SU-DHL-6 (cell line): ENCODE measurements around the gene ZFYVE21.
"Not testable (repeated sequence)": the region's sequence is repeated elsewhere in the genome, so short reads cannot be mapped to it uniquely, and the experiment has no call there.

ENCODE experiments used
- H2AFZ ChIP-seq: fragments of 200-600 bp; sonication (generic); 2 replicates; pipeline ENCODE4 v1.6.1; 2014; ENCODE audit warnings: low read depth, mild to moderate bottlenecking, moderate library complexity, mixed read lengths, antibody characterized with exemption, low read length; ENCODE audit not compliant: severe bottlenecking
- H3F3A ChIP-seq: fragments of 200-600 bp; shearing (Covaris generic); 2 replicates; pipeline ENCODE4 v1.6.0; 2016; ENCODE audit warnings: antibody characterized with exemption, mild to moderate bottlenecking; ENCODE audit not compliant: insufficient read depth
- H3K27ac ChIP-seq: fragments of 200-600 bp; sonication (generic); 2 replicates; pipeline ENCODE4 v1.5.1; 2016; ENCODE audit warnings: low read depth, mild to moderate bottlenecking, low read length, moderate library complexity, mixed read lengths
- H3K27me3 ChIP-seq: fragments of 200-600 bp; sonication (generic), shearing (Covaris generic); 2 replicates; pipeline ENCODE4 v1.6.0; 2014; ENCODE audit warnings: mild to moderate bottlenecking, low read length
- H3K36me3 ChIP-seq: fragments of 200-600 bp; sonication (generic); 2 replicates; pipeline ENCODE4 v1.6.1; 2014; ENCODE audit warnings: mild to moderate bottlenecking, low read length, mixed read lengths
- H3K4me2 ChIP-seq: fragments of 300-600, 200-600 bp; shearing (Covaris generic), sonication (generic); 2 replicates; pipeline ENCODE4 v1.6.0; 2014; ENCODE audit warnings: low read length, low read depth, mild to moderate bottlenecking; ENCODE audit not compliant: poor library complexity, severe bottlenecking
- H3K4me3 ChIP-seq: fragments of 200-600 bp; sonication (generic); 2 replicates; pipeline ENCODE4 v1.5.1; 2014; ENCODE audit warnings: antibody characterized with exemption, low read length, mild to moderate bottlenecking, mixed read lengths; ENCODE audit not compliant: insufficient read depth, poor library complexity, severe bottlenecking
- H3K79me2 ChIP-seq: fragments of 200-600 bp; sonication (generic); 2 replicates; pipeline ENCODE4 v1.6.1; 2014; ENCODE audit warnings: mild to moderate bottlenecking, low read length, moderate library complexity; ENCODE audit not compliant: insufficient read depth
- H3K9ac ChIP-seq: fragments of 200-600 bp; sonication (generic); 2 replicates; pipeline ENCODE4 v1.7.0; 2014; ENCODE audit warnings: mild to moderate bottlenecking, low read length
- H3K9me2 ChIP-seq: fragments of 200-600 bp; sonication (generic); replicated peaks from 2 replicates; pipeline ENCODE4 v1.6.1; 2014; ENCODE audit warnings: low read length; ENCODE audit not compliant: insufficient read depth
- H3K9me3 ChIP-seq: fragments of 200-600 bp; sonication (generic); 2 replicates; pipeline ENCODE4 v1.6.1; 2014; ENCODE audit warnings: low read length, mixed read lengths; ENCODE audit not compliant: insufficient read depth
- H4K20me1 ChIP-seq: fragments of 200-600 bp; sonication (generic); 2 replicates; pipeline ENCODE4 v1.6.1; 2014; ENCODE audit warnings: low read depth, mild to moderate bottlenecking, antibody characterized with exemption, low read length, moderate library complexity, mixed read lengths
- EZH2phosphoT487 ChIP-seq: fragments of 200-600 bp; sonication (generic), shearing (Covaris generic); conservative IDR thresholded peaks from 2 replicates; pipeline ENCODE4 v1.6.1; 2018; ENCODE audit warnings: mild to moderate bottlenecking, antibody characterized with exemption, low read length, moderate library complexity, mixed read lengths
- TF ChIP-seq, protein P1 (sequence below): fragments of 200-600 bp; sonication (generic); IDR thresholded peaks from one replicate; pipeline ENCODE4 v1.5.1; 2017; ENCODE audit warnings: antibody characterized with exemption, mild to moderate bottlenecking, low read length, moderate library complexity; ENCODE audit not compliant: insufficient read depth, poor library complexity, severe bottlenecking

ZFYVE21 gene

DNA sequence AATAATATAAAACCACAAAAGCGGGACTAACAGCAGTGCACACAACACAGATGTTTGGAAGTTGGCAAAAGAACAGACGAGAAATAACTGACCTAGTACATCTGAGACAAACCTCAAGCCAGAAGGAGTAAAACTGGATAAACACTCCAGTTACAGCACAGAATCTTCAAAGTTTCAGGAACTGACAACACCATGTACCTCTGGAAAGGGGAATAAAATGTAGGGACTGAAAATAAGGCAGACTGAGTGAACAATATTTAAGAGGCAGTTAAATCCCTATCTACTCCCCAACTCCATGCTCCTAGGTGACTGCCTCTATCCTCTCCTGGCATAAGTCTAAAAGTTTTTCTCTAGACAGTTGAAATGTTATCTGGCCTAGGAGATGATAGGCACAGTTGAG lies 57.9 kb downstream of the ZFYVE21 start:
- Histone ChIP-seq H2AFZ (no peak overlapping the region), H3F3A (no peaks in the 10 kb centered on the region), H3K36me3 (no peaks in the 10 kb centered on the region), H3K9me3 (0 out of 2 replicates have a peak, but pooled peaks cover 6% of the 10 kb centered on the region), H3K4me3 (no peak overlapping the region), H3K9me2 (no peaks in the 10 kb centered on the region), H3K27me3 (no peaks in the 10 kb centered on the region), H3K4me2 (no peak overlapping the region), H3K27ac (no peak overlapping the region), H3K79me2 (no peaks in the 10 kb centered on the region), H4K20me1 (no peaks in the 10 kb centered on the region), H3K9ac (no peak overlapping the region)
- TF ChIP-seq, protein P1, sequence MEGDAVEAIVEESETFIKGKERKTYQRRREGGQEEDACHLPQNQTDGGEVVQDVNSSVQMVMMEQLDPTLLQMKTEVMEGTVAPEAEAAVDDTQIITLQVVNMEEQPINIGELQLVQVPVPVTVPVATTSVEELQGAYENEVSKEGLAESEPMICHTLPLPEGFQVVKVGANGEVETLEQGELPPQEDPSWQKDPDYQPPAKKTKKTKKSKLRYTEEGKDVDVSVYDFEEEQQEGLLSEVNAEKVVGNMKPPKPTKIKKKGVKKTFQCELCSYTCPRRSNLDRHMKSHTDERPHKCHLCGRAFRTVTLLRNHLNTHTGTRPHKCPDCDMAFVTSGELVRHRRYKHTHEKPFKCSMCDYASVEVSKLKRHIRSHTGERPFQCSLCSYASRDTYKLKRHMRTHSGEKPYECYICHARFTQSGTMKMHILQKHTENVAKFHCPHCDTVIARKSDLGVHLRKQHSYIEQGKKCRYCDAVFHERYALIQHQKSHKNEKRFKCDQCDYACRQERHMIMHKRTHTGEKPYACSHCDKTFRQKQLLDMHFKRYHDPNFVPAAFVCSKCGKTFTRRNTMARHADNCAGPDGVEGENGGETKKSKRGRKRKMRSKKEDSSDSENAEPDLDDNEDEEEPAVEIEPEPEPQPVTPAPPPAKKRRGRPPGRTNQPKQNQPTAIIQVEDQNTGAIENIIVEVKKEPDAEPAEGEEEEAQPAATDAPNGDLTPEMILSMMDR: no peak
- TF ChIP-seq EZH2phosphoT487: no peak

DNA sequence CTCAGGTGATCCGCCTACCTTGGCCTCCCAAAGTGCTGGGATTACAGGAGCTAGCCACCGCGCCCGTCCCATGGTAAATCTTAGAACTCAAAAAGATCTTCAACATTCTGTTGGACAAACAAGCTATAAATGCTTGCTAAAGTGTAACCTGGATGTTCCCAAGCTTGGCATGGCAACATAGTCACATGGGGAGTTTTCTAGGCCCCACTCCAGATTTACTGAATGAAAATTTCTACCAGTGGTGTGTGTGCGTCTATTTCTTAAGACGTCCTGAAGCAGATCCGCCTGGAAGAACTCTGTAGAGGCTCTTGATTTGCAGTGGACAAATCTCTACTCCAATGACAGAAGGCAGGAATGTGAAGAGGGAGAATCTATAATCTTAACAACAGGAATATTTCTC lies 59.9 kb downstream of the ZFYVE21 start:
- no peaks in the 10 kb centered on the region for H4K20me1 ChIP-seq
- 0 out of 2 replicates have a peak, but pooled peaks cover 6% of the 10 kb centered on the region for H3K9me3 ChIP-seq
- TF ChIP-seq, protein P1: no peak
- TF ChIP-seq EZH2phosphoT487: no peak
- no peaks in the 10 kb centered on the region for H3K9me2 ChIP-seq
- no peaks in the 10 kb centered on the region for H3K79me2 ChIP-seq
- no peaks in the 10 kb centered on the region for H3K27me3 ChIP-seq
- H2AFZ ChIP-seq: no peak overlapping the region
- H3K27ac ChIP-seq: no peak overlapping the region
- H3K4me2 ChIP-seq: no peak overlapping the region
- no peaks in the 10 kb centered on the region for H3K36me3 ChIP-seq
- no peaks in the 10 kb centered on the region for H3F3A ChIP-seq
- H3K4me3 ChIP-seq: no peak overlapping the region
- H3K9ac ChIP-seq: no peak overlapping the region

DNA sequence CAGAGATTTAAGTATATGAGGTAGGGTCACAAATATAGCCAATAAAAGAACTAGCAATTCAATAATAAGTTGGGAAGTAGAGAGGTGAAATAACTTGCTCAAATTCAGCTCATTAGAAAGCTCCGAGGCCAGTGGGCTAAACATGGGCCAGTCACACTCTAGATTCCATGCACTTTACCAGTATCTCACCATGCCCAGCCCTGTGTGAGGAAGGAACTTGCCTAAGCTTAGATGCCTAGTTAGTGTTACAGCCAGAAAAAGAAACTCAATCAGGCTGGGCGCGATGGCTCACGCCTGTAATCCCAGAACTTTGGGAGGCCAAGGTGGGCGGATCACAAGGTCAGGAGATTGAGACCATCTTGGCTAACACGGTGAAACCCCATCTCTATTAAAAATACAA lies 60.7 kb downstream of the ZFYVE21 start:
- not testable (repeated sequence) for H3K4me2 ChIP-seq, H4K20me1 ChIP-seq, H3K4me3 ChIP-seq, H3F3A ChIP-seq, H3K27me3 ChIP-seq, H3K9me3 ChIP-seq, H3K79me2 ChIP-seq, H2AFZ ChIP-seq, H3K27ac ChIP-seq, H3K9me2 ChIP-seq, H3K36me3 ChIP-seq, H3K9ac ChIP-seq

- Histone ChIP-seq H3K4me2 (no peak overlapping the region), H3K27ac (no peak overlapping the region), H3K9me3 (no peaks in the 10 kb centered on the region), H2AFZ (no peak overlapping the region), H3K9ac (no peak overlapping the region), H3F3A (no peaks in the 10 kb centered on the region), H3K27me3 (no peaks in the 10 kb centered on the region), H4K20me1 (no peaks in the 10 kb centered on the region), H3K36me3 (no peaks in the 10 kb centered on the region), H3K79me2 (no peaks in the 10 kb centered on the region), H3K4me3 (no peak overlapping the region), H3K9me2 (no peaks in the 10 kb centered on the region)
- TF ChIP-seq, protein P1: no peak
- TF ChIP-seq EZH2phosphoT487: no peak
These were observed 66.8 kb downstream of the ZFYVE21 start for GRCh38 chr14:103782376-103782775.
